K562 (cell line): ENCODE results near the gene TTC39B.

Experiments used
- ELF4 ChIP-seq: fragments of 450-650 bp; formaldehyde crosslinking; IDR thresholded peaks from 2 replicates; pipeline ENCODE4 v1.4.0; 2022; ENCODE audit warnings: missing genetic modification characterization
- JUND ChIP-seq, 2 experiments: IDR thresholded peaks; 2 replicates in 1 of 2; 3 replicates in 1 of 2; pipeline ENCODE4 v1.6.1; 2011; ENCODE audit warnings: borderline replicate concordance in 2 of 2, low read depth in 2 of 2, low read length in 2 of 2, improper control_type of control experiment in 1 of 2, missing biosample characterization in 1 of 2, missing genetic modification characterization in 1 of 2, missing genetic modification reagents in 1 of 2

DNA sequence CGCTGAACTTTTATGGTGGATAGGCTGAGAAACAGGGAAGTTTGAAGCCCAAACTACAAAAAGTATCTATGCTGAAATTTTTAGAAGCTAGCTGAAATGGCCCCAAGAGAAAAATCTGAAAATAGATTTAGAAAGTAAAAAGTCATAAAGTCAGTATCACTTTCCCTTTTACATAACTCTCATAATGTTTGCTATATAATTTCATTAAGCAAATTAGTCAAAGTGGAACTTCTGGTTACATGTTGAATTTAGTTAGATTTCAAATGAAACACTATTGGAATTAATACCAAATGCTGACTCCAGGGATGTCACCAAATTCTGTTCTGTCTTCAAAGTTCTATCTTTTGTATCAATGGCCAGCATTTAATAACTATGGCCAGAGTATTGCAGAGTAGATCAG is 126.9 kb downstream of the TTC39B start:
- no peak for TF ChIP-seq JUND (IDR thresholded peaks at IDR 0.05; ENCODE audit: borderline replicate concordance, low read depth, low read length)
- TF ChIP-seq JUND (tag; IDR thresholded peaks at IDR 0.05; ENCODE audit: borderline replicate concordance, low read depth, low read length): no peak
- no peak for TF ChIP-seq ELF4 (CRISPR knock-in tag)
